Activated CD4-positive, alpha-beta T cell treated with anti-CD3 and anti-CD28 coated beads, Interleukin-2, amount 50 U/mL, for 48 hours (primary cell): ENCODE data around the gene CCL17.
A peak's percentile ranks its signal among the peaks of the same experiment; 100 is the strongest.
"Not testable (repeated sequence)": the region's sequence is repeated elsewhere in the genome, so short reads cannot be mapped to it uniquely, and the experiment has no call there.

Experiments
- DNase-seq, 2 experiments: peaks; one replicate each; pipeline ENCODE4 v3.0.0-alpha.2; 2020

Gene CCL17

GRCh38 chr16:57379579-57379978 is 25.0 kb upstream of the CCL17 start:
- DNase-seq: no peak

GRCh38 chr16:57380671-57381462 is 23.7 kb upstream of the CCL17 start:
- DNase-seq: peak in 1 of 2 experiments; percentile 26

GRCh38 chr16:57381791-57382534 is 22.6 kb upstream of the CCL17 start:
- DNase-seq: no peak

- DNase-seq: no peak
Observed at GRCh38 chr16:57382535-57383275, 21.9 kb upstream of the CCL17 start.

GRCh38 chr16:57383276-57384247 is 21.0 kb upstream of the CCL17 start:
- no peak for DNase-seq

- no peak for DNase-seq
Observed at GRCh38 chr16:57384248-57385070, 20.1 kb upstream of the CCL17 start.

GRCh38 chr16:57385083-57385482 is 19.5 kb upstream of the CCL17 start:
- no peak for DNase-seq

GRCh38 chr16:57386381-57386951 is 18.1 kb upstream of the CCL17 start:
- DNase-seq: no peak

GRCh38 chr16:57387598-57388354 is 16.8 kb upstream of the CCL17 start:
- no peak for DNase-seq

GRCh38 chr16:57388359-57389086 is 16.0 kb upstream of the CCL17 start:
- DNase-seq: no peak

- no peak for DNase-seq
Observed at GRCh38 chr16:57389087-57389468, 15.5 kb upstream of the CCL17 start.

GRCh38 chr16:57390636-57391295 is 13.8 kb upstream of the CCL17 start:
- DNase-seq: no peak

- no peak for DNase-seq
Observed at GRCh38 chr16:57391300-57391699, 13.3 kb upstream of the CCL17 start.

- DNase-seq: no peak
Observed at GRCh38 chr16:57391708-57392107, 12.9 kb upstream of the CCL17 start.

GRCh38 chr16:57392694-57393093 is 11.9 kb upstream of the CCL17 start:
- DNase-seq: no peak

GRCh38 chr16:57394444-57394843 is 10.1 kb upstream of the CCL17 start:
- DNase-seq: no peak

- no peak for DNase-seq
Observed at GRCh38 chr16:57395026-57395425, 9.5 kb upstream of the CCL17 start.

- no peak for DNase-seq
Observed at GRCh38 chr16:57396786-57397185, 7.8 kb upstream of the CCL17 start.

- not testable (repeated sequence) for DNase-seq
Observed at GRCh38 chr16:57397493-57397892, 7.1 kb upstream of the CCL17 start.
